ENCODE measurements around the gene FGA. TPM values are rescaled to one million over a fixed set of nuclear protein-coding genes. Genes with fewer than 3 reads are reported as not detected.

FGA gene
- total RNA-seq, 1 donor: not detected

DNA sequence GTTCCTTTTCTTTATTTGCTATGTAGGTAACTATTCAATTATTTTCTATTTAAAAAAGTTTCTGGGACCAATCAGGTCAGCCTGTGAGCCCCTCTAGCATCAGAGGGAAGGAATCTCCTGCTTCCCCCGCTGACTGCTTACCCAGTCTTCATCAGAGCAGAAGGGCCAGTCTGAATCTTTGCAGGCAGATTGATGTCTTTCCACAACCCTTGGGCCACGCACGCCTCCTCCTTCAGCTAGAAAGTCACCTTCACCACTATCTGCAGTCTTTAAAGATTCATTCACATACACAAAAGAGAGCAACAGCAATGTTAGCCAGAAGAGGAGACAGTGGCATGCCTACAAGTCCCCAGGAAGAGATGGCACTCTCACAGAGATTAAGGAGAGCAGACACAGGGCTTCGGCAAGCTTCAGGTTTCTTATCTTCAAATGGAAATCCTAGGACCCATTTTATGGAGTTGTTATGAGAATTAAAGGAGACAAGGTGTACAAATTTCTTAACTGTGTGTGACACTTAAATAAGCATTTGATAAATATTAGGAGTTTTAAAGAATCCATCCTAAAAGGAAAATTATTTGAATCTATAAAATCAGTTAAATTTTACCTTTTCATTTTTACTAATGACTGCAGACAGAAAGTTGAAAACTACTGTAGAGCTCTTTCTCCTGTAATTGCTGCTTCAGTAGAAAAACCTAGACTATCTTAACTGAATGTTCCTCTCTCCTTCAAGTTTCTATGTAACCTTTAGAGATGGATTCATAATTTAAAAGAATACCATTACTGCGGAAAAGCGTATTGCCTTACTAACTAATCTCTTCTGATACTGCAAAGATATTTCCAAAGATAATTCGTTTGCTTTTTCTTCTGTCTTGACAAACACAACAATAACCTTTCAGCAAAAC lies 995 bp downstream of the FGA start:
- Histone ChIP-seq H3K27me3 (ENCODE audit: insufficient read depth, low read length) (peaks cover 11% of the 10 kb centered on the region), H3K4me3 (ENCODE audit: insufficient read depth, low read length) (no peak overlapping the region), H4K20me1 (ENCODE audit: insufficient read depth, low read length) (no peaks in the 10 kb centered on the region), H3K79me2 (ENCODE audit: insufficient read depth, low read length) (no peaks in the 10 kb centered on the region), H2AFZ (ENCODE audit: low read length) (no peak overlapping the region), H3K4me2 (ENCODE audit: insufficient read depth, low read length) (no peak overlapping the region), H3K4me1 (ENCODE audit: insufficient read depth, low read length) (no peaks in the 10 kb centered on the region), H3K9me3 (ENCODE audit: low read depth, low read length) (no peaks in the 10 kb centered on the region), H3K36me3 (ENCODE audit: insufficient read depth, low read length) (no peaks in the 10 kb centered on the region), H3K27ac (ENCODE audit: low read depth, low read length) (no peak overlapping the region)
- no peak for DNase-seq (ENCODE audit: insufficient read length, low spot score, missing footprints)
- TF ChIP-seq, protein P1, sequence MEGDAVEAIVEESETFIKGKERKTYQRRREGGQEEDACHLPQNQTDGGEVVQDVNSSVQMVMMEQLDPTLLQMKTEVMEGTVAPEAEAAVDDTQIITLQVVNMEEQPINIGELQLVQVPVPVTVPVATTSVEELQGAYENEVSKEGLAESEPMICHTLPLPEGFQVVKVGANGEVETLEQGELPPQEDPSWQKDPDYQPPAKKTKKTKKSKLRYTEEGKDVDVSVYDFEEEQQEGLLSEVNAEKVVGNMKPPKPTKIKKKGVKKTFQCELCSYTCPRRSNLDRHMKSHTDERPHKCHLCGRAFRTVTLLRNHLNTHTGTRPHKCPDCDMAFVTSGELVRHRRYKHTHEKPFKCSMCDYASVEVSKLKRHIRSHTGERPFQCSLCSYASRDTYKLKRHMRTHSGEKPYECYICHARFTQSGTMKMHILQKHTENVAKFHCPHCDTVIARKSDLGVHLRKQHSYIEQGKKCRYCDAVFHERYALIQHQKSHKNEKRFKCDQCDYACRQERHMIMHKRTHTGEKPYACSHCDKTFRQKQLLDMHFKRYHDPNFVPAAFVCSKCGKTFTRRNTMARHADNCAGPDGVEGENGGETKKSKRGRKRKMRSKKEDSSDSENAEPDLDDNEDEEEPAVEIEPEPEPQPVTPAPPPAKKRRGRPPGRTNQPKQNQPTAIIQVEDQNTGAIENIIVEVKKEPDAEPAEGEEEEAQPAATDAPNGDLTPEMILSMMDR (IDR thresholded peaks at IDR 0.05; ENCODE audit: extremely low read depth, low read depth, low read length): no peak

DNA sequence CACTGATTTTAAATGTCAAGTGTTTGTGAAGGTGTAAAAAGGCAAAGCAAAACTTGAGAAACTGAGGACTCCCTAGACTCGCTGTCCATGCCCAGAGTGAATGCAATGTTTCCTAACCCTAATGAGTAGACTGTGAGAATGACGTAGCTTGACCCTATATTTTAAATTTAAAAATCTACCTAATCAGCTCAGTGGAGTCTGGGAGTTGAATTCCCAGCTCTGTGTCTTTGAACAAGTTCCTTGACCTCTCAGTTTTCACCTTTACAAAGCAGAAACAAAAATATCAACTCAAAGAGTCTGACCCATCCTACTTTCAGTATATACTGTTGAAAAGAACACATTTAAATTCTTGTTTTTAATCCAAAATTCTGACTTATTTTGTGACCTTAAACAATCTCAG lies 2.3 kb downstream of the FGA start:
- no peak for DNase-seq (ENCODE audit: insufficient read length, low spot score, missing footprints)
- no peaks in the 10 kb centered on the region for H3K36me3 ChIP-seq (ENCODE audit: insufficient read depth, low read length)
- H3K9me3 ChIP-seq (ENCODE audit: low read depth, low read length): no peaks in the 10 kb centered on the region
- no peaks in the 10 kb centered on the region for H3K4me1 ChIP-seq (ENCODE audit: insufficient read depth, low read length)
- H3K4me3 ChIP-seq (ENCODE audit: insufficient read depth, low read length): no peak overlapping the region
- H3K27me3 ChIP-seq (ENCODE audit: insufficient read depth, low read length): peaks cover 11% of the 10 kb centered on the region
- no peaks in the 10 kb centered on the region for H4K20me1 ChIP-seq (ENCODE audit: insufficient read depth, low read length)
- no peak overlapping the region for H3K4me2 ChIP-seq (ENCODE audit: insufficient read depth, low read length)
- TF ChIP-seq, protein P1 (IDR thresholded peaks at IDR 0.05; ENCODE audit: extremely low read depth, low read depth, low read length): no peak
- H3K27ac ChIP-seq (ENCODE audit: low read depth, low read length): no peak overlapping the region
- H2AFZ ChIP-seq (ENCODE audit: low read length): no peak overlapping the region
- H3K79me2 ChIP-seq (ENCODE audit: insufficient read depth, low read length): no peaks in the 10 kb centered on the region

DNA sequence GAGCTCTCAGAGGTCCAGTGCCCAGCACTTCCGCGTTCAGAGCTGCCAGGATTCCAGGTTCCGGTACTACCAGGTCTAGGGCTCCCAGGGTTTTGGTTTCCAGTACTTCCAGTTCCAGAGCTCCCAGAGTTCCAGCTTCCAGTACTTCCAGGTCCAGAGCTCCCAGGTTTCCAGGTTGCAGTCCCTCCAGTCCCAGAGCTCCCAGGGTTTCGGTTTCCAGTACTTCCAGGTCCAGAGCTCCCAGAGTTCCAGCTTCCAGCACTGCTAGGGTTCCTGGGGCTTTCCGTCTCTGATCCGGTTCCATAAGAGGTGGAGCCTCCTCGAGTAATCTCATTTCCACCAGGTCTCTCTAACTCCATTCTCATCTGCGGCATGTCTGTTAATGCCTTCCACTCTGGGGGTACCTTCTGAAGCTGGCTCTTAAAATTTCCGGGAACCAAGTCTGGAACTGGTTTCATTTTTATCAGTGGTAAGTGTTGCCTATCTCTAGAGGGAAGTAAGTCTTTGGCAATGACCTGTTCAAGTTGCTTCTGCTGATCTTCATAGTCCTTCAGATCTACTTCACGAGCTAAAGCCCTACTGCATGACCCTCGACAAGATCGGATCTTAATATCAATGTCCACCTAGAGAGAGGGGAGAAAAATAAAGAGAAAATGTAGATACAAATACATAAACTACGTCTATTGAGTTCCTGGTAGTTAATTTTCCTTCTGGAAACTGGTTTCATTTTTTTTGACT lies 4.1 kb downstream of the FGA start:
- DNase-seq (ENCODE audit: insufficient read length, low spot score, missing footprints): no peak
- no peaks in the 10 kb centered on the region for H3K9me3 ChIP-seq (ENCODE audit: low read depth, low read length)
- no peak overlapping the region for H2AFZ ChIP-seq (ENCODE audit: low read length)
- no peaks in the 10 kb centered on the region for H3K79me2 ChIP-seq (ENCODE audit: insufficient read depth, low read length)
- peaks cover 8% of the 10 kb centered on the region for H3K27me3 ChIP-seq (ENCODE audit: insufficient read depth, low read length)
- TF ChIP-seq, protein P1 (IDR thresholded peaks at IDR 0.05; ENCODE audit: extremely low read depth, low read depth, low read length): no peak
- H4K20me1 ChIP-seq (ENCODE audit: insufficient read depth, low read length): no peaks in the 10 kb centered on the region
- H3K36me3 ChIP-seq (ENCODE audit: insufficient read depth, low read length): no peaks in the 10 kb centered on the region
- no peaks in the 10 kb centered on the region for H3K4me1 ChIP-seq (ENCODE audit: insufficient read depth, low read length)
- no peak overlapping the region for H3K27ac ChIP-seq (ENCODE audit: low read depth, low read length)
- H3K4me3 ChIP-seq (ENCODE audit: insufficient read depth, low read length): no peak overlapping the region
- no peak overlapping the region for H3K4me2 ChIP-seq (ENCODE audit: insufficient read depth, low read length)
